MM.1S (cell line): ENCODE measurements around the gene KAT6B.

Experiments
- CTCF ChIP-seq: fragments of 300-600 bp; sonication (generic); IDR thresholded peaks from 2 replicates; pipeline ENCODE4 v1.5.1; 2016; ENCODE audit warnings: antibody characterized with exemption, low read length, mixed read lengths
- EZH2 ChIP-seq: fragments of 300-600 bp; sonication (generic); optimal IDR thresholded peaks from 2 replicates; pipeline ENCODE3; 2017; ENCODE audit warnings: low read depth, mild to moderate bottlenecking, antibody characterized with exemption, low read length, mixed read lengths

GRCh38 chr10:75013007-75013406 is 186.6 kb downstream of the KAT6B start:
- TF ChIP-seq CTCF (no peak), EZH2 (no peak)
